B cell (primary cell): ENCODE measurements around the gene SFMBT2.

Experiments used
- EZH2 ChIP-seq: IDR thresholded peaks from 2 replicates; pipeline ENCODE4 v1.6.1; 2012; ENCODE audit warnings: borderline replicate concordance, low read depth, mild to moderate bottlenecking, moderate library complexity, low read length; ENCODE audit not compliant: insufficient read depth, poor library complexity, severe bottlenecking
- TF ChIP-seq, protein P1 (sequence below): fragments of 200-600 bp; IDR thresholded peaks from one replicate; pipeline ENCODE4 v1.8.0; 2022; ENCODE audit warnings: antibody characterized with exemption, mild to moderate bottlenecking

DNA sequence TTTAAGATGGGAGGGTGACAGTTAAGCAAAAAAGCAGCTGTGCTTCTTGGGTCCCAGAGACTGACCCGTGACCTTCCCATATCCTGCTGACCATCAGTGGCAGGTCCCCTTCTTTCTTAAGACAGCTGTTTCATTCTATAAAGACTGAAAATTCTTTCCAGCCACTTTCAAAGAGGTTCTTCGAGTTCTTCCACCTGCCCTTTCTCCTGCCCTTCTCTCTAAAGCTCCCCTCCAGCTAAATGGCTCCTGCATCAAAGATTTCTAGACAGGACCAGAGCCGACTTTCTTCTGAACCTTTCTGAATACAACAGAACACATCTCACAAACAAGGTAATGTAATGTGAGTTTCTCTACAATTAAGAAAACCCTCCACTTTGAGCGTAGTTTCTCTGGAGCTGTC is 180.8 kb downstream of the SFMBT2 start:
- TF ChIP-seq, protein P1, sequence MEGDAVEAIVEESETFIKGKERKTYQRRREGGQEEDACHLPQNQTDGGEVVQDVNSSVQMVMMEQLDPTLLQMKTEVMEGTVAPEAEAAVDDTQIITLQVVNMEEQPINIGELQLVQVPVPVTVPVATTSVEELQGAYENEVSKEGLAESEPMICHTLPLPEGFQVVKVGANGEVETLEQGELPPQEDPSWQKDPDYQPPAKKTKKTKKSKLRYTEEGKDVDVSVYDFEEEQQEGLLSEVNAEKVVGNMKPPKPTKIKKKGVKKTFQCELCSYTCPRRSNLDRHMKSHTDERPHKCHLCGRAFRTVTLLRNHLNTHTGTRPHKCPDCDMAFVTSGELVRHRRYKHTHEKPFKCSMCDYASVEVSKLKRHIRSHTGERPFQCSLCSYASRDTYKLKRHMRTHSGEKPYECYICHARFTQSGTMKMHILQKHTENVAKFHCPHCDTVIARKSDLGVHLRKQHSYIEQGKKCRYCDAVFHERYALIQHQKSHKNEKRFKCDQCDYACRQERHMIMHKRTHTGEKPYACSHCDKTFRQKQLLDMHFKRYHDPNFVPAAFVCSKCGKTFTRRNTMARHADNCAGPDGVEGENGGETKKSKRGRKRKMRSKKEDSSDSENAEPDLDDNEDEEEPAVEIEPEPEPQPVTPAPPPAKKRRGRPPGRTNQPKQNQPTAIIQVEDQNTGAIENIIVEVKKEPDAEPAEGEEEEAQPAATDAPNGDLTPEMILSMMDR: no peak
- TF ChIP-seq EZH2: no peak
